H7 (cell line): ENCODE results near the gene PHOSPHO2. TPM values are rescaled to one million over a fixed set of nuclear protein-coding genes. Genes with fewer than 3 reads are reported as not detected.
A peak's percentile ranks its signal among the peaks of the same experiment; 100 is the strongest.

ENCODE experiments used
- DNase-seq: peaks from one replicate; pipeline ENCODE4 v3.0.0; 2012
- H3K27me3 ChIP-seq: 2 replicates; pipeline ENCODE4 v1.6.0; 2011; ENCODE audit warnings: mild to moderate bottlenecking, low read length; ENCODE audit not compliant: control insufficient read depth, insufficient read depth
- H3K36me3 ChIP-seq: replicated peaks from 2 replicates; pipeline ENCODE4 v1.5.1; 2011; ENCODE audit warnings: low read length; ENCODE audit not compliant: control insufficient read depth, insufficient read depth
- H3K4me3 ChIP-seq: 2 replicates; pipeline ENCODE4 v1.5.1; 2011; ENCODE audit warnings: low read depth, mild to moderate bottlenecking, control low read depth, low read length, moderate library complexity; ENCODE audit not compliant: insufficient read depth
- total RNA-seq: library from RNA; depleted of rRNA; stranded (reverse); fragments of >200 nt; shearing (Covaris generic); gene quantifications from 2 replicates; pipeline ENCODE4 v1.2.3, GENCODE V29; 2014

PHOSPHO2 gene
- total RNA-seq, 1 experiment from 2014 or later: 2.4 TPM

DNA sequence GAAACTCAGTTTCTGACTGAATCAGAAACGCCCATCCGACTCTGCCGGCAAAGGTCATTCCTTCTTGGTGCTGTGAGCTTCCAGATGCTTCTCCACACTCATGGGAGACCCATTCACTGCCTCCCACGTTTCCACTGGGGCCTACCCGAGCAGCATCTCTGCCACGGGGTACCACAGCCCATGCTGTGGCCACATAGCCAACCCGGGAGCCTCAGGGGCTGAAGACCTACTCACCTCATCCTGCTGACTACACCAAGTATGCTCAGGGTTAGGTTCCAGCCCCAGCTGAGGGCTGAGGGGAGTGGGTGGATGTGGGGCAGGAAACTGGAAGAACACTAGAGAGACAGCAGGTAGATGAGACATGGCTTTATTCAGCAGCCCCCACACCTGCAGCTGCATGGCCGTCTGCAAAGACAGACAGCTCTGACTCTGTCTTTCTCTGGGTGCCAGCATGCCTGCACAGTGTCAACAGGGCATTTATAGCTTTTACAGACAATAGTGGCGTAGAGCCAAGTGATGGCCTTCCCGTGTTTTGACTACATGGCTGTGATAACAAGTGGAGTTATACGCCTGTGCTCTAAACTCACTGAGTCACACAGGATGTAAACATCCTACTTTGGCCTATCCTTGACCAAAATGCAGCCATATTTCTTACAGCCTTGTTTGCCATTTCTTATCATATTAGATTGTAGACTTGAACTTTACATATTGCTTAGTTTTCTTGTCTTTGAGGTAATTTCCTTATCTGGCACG lies 22.8 kb downstream of the PHOSPHO2 start:
- Histone ChIP-seq H3K4me3 (no peak overlapping the region), H3K27me3 (no peaks in the 10 kb centered on the region), H3K36me3 (no peaks in the 10 kb centered on the region)
- DNase-seq: no peak

DNA sequence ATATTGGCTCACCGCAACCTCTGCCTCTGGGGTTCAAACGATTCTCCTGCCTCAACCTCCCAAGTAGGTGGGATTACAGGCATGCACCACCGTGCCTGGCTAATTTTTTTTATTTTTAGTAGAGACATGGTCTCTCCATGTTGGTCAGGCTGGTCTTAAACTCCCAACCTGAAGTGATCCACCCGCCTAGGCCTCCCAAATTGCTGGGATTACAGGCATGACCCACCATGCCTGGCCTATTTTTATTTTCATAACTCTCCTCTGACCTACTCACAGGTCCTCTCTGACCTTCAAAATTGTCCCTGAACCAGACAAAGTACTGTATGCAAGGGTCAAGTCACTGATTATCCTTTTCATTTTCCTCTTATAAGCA lies 23.4 kb downstream of the PHOSPHO2 start:
- no peaks in the 10 kb centered on the region for H3K36me3 ChIP-seq
- no peak for DNase-seq
- H3K27me3 ChIP-seq: no peaks in the 10 kb centered on the region
- H3K4me3 ChIP-seq: no peak overlapping the region

DNA sequence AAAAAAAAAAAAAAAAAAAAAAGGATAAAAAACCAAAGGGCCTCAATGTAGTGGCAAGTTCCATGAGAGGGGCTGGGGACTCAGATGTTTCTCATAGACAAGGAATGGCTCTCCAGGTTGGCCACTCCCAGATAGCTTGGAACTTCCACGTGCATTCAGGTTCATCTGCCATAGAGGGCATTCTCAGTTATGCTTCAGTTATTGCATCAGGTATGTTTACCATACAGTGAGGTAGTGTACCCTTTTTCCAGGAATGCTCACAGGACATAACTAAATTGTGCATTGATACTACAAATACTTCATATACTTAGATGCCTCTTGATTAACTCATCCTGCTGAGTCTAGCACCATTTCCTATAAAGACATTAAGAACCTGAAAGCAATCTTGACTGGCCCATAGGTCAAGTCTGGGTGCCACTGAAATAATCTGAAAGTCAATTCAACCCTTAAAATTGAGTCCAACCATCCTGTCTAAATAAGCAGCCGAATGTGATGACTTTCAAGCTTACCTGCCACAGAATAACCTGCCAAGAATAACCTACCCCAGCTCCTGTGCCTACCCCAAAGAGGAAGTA lies 24.7 kb downstream of the PHOSPHO2 start:
- no peak for DNase-seq
- no peaks in the 10 kb centered on the region for H3K27me3 ChIP-seq
- H3K4me3 ChIP-seq: no peak overlapping the region
- no peaks in the 10 kb centered on the region for H3K36me3 ChIP-seq

DNA sequence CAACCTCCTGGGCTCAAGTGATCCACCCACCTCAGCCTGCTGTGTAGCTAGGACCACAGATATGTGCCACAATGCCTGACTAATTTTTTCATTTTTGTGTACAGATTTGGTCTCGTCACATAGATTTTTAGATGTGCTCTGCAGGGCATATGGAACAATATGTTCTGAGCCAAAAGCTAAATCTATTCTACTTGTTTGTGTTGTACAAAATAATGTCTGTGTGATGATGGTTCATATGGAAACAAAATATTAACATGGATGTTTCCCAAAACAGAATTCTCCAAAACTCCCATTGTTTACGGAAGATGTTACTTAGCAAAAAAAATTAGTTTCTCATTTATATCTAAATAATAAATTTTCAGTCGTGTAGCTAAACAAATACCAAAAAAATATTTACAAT lies 26.7 kb downstream of the PHOSPHO2 start:
- Histone ChIP-seq H3K4me3 (no peak overlapping the region), H3K36me3 (no peaks in the 10 kb centered on the region), H3K27me3 (no peaks in the 10 kb centered on the region)
- no peak for DNase-seq

DNA sequence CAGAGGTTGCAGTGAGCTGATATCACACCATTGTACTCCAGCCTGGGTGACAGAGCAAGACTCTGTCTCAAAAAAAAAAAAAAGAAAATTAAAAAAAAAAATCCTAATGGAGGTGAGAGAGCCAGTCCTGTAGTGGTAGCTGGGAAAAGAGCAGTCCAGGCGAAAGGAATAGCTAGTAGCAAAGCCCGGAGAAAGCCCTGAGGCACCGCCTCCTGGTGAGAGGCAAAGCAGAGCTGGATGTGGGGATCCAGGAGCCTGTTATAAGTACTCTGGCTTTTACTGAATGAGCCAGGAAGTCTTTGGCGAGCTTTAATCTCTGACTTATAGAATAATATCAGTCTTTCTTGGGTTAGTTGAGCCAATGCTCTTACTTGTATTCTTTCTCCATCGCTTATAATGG lies 32.8 kb downstream of the PHOSPHO2 start:
- no peaks in the 10 kb centered on the region for H3K36me3 ChIP-seq
- no peaks in the 10 kb centered on the region for H3K27me3 ChIP-seq
- DNase-seq: peak; percentile 63
- no peak overlapping the region for H3K4me3 ChIP-seq

DNA sequence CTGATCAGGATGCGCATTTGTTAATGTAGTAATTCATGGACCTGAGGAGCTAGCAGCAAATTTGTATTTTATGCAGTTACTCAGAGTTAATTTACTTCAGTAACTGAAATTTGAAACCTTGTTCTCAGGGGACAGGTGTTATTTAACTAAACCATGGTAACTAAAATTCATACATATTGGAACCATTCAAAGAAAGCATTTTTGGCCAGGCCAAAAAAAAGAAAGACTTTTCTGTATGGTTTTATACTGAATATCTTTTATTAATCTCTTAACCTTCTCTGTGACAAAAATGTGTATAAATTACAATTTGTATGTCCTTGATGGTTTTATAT lies 35.0 kb downstream of the PHOSPHO2 start:
- no peaks in the 10 kb centered on the region for H3K36me3 ChIP-seq
- no peak for DNase-seq

DNA sequence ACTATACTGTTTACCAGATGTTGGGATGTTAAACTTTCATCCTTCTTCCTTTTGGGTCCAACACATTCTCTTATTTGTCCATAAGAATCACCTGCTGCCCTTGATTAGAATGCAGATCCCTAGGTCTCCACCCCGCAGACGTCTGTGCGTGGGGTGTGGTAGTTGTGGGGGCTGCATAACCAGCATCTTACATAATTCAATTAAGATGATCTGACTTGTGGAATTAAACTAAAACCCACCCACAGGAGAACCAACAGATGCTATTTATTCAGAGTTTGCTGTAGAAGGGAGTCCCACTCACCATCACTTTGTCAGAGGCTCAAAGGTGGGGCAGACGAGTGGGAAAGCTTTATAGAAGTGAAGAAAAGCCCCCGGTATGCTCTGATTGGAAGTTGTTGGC lies 37.8 kb downstream of the PHOSPHO2 start:
- DNase-seq: no peak
- Histone ChIP-seq H3K4me3 (no peak overlapping the region), H3K27me3 (no peaks in the 10 kb centered on the region; the same call in 1 of the 2 replicates), H3K36me3 (no peaks in the 10 kb centered on the region)

More for the DNA sequence above, 35.0 kb downstream of the PHOSPHO2 start:
- no peaks in the 10 kb centered on the region; the same call in 1 of the 2 replicates for H3K27me3 ChIP-seq
- H3K4me3 ChIP-seq: no peak overlapping the region

DNA sequence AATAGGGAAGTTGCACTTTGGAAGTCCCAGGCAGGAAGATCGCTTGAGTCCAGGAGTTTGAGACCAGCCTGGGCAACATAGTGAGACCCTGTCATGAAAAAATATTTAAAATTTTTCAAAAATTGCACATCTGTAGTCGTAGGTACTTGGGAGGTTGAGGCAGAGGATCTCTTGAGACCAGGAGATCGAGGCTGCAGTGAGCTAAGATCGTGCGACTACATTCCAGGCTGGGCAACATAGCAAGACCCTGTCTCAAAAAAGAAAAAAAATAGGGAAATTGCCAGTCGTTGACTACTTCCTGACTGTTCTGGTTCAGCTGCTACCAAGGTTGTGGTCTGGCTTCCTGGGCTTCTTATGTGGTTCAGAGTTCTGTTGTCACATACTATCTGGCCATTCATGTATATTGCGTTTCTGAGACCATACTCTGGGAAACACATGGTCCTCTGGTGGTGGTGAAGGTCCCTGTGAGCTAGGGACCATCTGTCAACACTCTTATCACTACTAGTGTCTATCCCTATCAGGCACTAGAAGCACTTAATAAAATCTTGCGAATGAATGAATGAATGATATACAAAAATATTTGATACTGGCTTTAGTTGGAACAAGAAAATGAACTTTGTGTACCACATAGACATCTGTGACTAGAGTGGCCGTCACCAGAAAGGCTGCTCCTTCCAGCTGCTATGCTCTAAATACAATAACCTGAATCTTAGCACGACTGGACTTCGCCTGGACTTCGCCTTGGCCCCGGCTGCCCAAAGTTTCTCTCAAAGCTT lies 38.5 kb downstream of the PHOSPHO2 start:
- Histone ChIP-seq H3K27me3 (no peaks in the 10 kb centered on the region; the same call in 1 of the 2 replicates), H3K4me3 (peak overlapping the region; percentile 88), H3K36me3 (no peaks in the 10 kb centered on the region)
- DNase-seq: no peak

DNA sequence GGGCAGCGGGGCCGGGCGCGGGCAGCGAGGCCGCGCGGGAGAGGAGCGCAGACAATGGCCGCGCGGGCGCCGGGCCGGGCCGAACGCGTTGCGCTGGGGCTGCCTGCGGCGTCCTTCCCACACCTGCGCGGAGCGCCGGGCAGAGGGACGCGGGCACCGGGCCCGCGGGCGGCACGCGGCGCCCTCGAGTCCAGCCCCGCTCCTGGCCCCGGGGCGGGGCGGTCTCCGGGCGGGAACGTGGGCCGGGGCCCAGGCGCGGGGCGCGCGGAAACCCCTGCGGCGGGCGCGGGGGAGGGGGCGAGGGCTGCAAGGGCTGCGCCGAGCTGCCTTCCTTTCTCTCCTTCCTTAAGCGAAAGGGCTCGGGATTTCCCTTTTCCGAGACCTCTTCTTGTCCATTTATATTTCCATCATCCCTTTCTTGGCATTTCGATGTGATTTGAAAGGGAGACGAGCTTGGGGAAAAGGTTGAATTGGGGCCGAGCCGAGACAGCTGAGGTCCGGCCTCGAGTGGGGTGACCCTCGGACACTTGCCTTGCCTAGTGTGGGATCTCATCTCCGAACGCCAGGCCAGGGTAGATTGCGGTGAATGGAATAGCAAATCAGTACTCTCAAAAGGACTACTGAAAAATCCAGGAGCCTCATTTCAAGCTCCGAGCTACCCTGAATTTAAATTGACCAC lies 40.0 kb downstream of the PHOSPHO2 start:
- no peaks in the 10 kb centered on the region; the same call in 1 of the 2 replicates for H3K27me3 ChIP-seq
- H3K4me3 ChIP-seq: peak overlapping the region; percentile 88
- H3K36me3 ChIP-seq: no peaks in the 10 kb centered on the region
- peak; percentile 88 for DNase-seq

DNA sequence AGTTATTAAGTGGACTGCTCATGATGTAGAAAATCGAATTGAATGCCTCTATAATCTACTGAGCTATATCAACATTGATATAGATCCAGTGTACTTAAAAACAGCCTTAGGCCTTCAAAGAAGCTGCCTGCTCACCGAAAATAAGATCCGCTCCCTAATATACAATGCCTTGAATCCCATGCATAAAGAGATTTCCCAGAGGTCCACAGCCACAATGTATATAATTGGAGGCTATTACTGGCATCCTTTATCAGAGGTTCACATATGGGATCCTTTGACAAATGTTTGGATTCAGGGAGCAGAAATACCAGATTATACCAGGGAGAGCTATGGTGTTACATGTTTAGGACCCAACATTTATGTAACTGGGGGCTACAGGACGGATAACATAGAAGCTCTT lies 41.4 kb downstream of the PHOSPHO2 start:
- no peaks in the 10 kb centered on the region for H3K36me3 ChIP-seq
- no peak overlapping the region for H3K4me3 ChIP-seq
- H3K27me3 ChIP-seq: no peaks in the 10 kb centered on the region; the same call in 1 of the 2 replicates
- no peak for DNase-seq

DNA sequence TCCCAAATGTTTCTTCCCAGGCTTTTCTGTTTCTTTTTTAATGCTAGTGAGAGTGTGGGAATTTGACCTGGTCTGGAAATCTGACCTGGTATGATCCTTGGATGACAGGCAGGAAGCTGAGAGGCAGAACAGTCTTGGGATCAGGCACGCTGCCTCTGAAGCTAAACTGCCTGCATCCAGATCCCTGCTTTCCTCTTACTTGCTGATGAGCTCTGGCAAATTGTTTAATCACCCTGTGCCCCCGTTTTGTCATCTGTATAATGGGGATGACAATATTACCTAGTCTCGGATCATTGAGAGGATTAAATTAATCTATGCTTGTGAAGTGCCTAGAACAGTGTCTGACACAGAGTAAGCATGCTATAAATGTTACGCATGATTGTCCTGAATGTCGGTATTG lies 42.6 kb downstream of the PHOSPHO2 start:
- no peak overlapping the region for H3K4me3 ChIP-seq
- no peaks in the 10 kb centered on the region; the same call in 1 of the 2 replicates for H3K27me3 ChIP-seq
- DNase-seq: no peak
- peaks cover 2% of the 10 kb centered on the region; the same call in 1 of the 2 replicates for H3K36me3 ChIP-seq

DNA sequence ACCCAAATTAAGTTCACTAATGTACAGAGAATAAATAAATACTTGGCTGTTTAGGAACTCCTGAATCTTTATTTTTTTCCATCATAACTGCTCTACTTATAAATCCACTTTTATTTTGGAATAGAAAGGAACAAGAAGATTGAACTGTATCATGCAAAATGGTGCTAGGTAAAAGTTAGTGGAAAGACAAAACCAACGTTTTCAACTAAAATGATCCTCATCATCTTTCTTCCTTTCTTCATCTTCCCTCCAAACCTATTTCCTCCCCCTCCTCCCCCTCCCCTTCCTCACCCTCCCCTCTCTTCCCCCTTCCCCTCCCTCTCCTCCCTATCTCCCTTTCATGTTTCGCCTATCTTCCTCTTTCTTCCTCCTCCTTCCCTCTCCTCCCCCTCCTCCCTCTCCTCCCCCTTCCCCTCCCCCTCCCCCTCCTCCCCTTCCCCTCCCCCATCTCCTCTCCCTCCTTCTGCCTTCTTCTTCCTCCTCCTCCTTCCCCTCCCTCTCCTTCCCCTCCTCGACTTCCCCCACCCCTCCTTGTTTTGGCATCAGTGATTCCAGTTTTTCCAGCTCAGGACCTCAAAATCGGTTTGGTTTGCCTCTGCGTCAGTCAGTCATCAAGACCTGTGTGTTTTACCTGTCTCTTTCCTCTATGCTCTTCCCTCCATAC lies 44.4 kb downstream of the PHOSPHO2 start:
- no peaks in the 10 kb centered on the region for H3K27me3 ChIP-seq
- H3K4me3 ChIP-seq: no peak overlapping the region
- no peak for DNase-seq
- peaks cover 6% of the 10 kb centered on the region for H3K36me3 ChIP-seq

DNA sequence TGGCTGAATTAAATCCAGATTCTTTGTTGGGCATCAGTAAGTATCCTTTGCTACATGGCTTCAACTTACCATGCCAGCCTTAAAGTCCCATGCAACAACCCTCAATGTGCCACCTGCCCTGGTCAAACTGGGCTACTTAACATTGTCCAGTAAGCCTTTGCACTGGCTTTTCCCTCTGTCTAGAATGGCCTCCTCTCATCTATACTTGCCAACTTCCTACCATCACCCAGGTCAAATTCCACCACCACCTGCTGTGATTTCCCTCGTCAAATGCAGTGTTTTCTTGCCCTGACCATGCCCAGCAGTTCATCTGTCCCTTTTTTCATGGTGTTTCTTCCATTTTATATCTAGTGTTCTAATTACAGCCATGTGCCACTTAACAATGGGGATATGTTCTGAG lies 45.1 kb downstream of the PHOSPHO2 start:
- Histone ChIP-seq H3K27me3 (no peaks in the 10 kb centered on the region), H3K4me3 (no peak overlapping the region), H3K36me3 (peaks cover 9% of the 10 kb centered on the region)
- no peak for DNase-seq

DNA sequence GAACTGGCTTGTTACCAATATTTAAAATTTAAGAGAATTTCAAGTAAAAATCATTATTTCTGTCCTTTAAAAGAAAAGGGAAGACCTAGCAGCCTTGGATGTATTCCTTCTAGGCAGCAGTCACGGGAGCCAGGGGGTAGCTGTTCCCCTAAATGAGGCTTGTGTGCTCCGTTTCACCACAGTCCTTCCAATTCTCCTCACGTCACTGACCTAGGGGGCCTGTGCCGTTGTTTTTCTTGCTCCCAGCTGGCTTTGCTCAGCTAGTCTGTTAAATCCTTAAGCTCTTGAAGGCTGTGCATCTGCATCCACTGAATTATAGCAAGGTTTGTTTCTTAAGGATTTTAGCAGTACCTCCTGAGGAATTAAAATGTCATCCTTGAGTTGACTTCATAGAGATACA lies 49.3 kb downstream of the PHOSPHO2 start:
- H3K36me3 ChIP-seq: peaks cover 11% of the 10 kb centered on the region
- DNase-seq: no peak
- no peaks in the 10 kb centered on the region for H3K27me3 ChIP-seq
- H3K4me3 ChIP-seq: no peak overlapping the region
